GM11168 (cell line): ENCODE results near the gene IGFBP2.
"Not testable (repeated sequence)": the region's sequence is repeated elsewhere in the genome, so short reads cannot be mapped to it uniquely, and the experiment has no call there.

Experiments
- in situ Hi-C: fragments of 300-500 bp; cut with MboI; formaldehyde crosslinking; loops from one replicate; pipeline ENCODE4 v1.12.0; 2022; ENCODE audit warnings: low sequenced_read_pairs; ENCODE audit not compliant: unreplicated experiment

The IGFBP2 gene, protein sequence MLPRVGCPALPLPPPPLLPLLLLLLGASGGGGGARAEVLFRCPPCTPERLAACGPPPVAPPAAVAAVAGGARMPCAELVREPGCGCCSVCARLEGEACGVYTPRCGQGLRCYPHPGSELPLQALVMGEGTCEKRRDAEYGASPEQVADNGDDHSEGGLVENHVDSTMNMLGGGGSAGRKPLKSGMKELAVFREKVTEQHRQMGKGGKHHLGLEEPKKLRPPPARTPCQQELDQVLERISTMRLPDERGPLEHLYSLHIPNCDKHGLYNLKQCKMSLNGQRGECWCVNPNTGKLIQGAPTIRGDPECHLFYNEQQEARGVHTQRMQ

GRCh38 chr2:216632952-216633615, at the start of gene IGFBP2:
Gene IGFBP2, plus strand, starts transcription at chr2:216633420. Its CDS starts 104 bp downstream, at chr2:216633524.
- in situ Hi-C loops: no loop called here

GRCh38 chr2:216583606-216584005, 49.6 kb upstream of the IGFBP2 start:
- in situ Hi-C loops: no loop called here

DNA sequence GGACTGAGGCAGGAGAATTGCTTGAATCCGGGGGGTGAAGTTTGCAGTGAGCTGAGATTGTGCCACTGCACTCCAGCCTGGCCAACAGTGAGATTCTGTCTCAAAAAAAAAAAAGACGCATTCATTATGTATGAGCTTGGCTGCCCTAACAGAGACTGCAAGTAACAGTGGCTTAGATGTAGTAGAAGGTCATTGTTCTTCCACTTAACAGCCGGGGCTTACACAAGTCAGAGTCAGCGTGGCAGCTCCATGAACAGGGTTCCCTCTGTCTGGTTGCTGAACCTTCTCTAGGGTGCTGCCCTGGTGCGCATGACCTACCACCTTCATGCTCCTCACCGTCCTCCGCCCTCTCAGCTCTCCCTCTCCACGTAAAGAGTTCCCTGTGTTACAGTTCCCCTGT, 49.1 kb upstream of the IGFBP2 start:
- in situ Hi-C loops: no loop called here

GRCh38 chr2:216585441-216585840, 47.8 kb upstream of the IGFBP2 start:
- in situ Hi-C loops: no loop called here

DNA sequence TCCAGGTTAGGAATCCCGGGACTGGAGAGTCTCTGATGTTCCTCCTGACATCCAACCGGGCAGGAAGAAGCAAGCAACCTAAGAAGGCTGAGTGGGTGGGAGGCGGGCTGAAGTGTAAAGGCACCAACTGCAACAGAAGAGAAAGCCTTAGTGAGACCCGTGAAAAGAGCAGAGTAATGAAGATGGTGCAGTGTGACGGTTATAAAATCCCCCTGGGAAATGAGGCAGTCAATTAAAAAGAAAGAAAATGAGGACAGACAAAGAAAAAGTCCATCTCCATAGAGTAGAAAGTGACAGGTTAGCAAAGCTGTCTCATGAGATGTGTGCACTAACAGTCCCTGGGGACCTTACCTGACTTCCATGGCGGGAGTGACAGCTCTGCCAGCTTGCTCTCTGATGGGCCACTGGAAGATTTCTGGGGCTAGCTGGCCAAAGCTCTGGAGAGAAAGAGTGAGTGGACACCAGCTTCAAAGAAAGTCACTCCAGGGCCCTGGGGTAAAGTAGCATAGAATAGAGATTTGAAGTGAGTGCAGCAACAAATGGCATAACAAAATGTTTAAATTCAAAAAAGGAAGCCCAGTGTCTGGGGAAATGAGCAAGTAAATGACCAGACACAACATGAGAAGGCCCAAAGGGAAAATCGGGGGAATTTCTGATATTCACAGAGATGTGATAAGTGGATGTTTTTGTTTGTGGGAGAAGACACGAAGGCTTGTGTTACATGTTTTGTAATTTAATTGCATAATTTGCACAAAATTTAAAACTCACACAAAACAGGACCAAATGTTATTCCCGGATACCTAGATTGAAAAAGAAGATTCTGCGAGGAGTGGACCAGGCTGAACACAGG, 44.1 kb upstream of the IGFBP2 start:
- in situ Hi-C loops: no loop called here

- in situ Hi-C loops: no loop called here
These were observed 43.4 kb upstream of the IGFBP2 start for GRCh38 chr2:216589791-216590190.

DNA sequence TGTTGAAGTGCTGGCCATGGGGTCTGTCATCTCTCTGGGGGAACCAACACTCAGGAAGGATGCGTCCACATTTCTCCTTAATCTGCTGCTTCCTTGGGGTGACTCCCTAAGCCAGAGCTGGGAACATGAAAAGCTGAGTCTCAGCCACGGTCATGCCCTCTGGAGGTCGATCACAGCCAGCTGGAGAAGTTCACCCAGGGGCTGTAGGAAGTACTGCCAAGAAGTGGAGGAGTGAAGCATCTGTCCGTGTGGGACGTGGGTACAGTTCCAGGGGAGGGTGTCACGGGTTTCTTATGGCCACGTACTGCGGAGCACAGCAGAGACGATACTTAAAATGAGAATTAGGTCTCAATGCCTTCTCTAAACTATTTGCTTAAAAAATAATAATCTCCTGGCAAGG, 42.4 kb upstream of the IGFBP2 start:
- in situ Hi-C loops: no loop called here

GRCh38 chr2:216591480-216591879, 41.7 kb upstream of the IGFBP2 start:
- in situ Hi-C loops: no loop called here

GRCh38 chr2:216594081-216594480, 39.1 kb upstream of the IGFBP2 start:
- in situ Hi-C loops: no loop called here

GRCh38 chr2:216596236-216596979, 36.8 kb upstream of the IGFBP2 start:
- in situ Hi-C loops: no loop called here

GRCh38 chr2:216596980-216597509, 36.2 kb upstream of the IGFBP2 start:
- in situ Hi-C loops: no loop called here

GRCh38 chr2:216597825-216598224, 35.4 kb upstream of the IGFBP2 start:
- in situ Hi-C loops: not testable (repeated sequence)

DNA sequence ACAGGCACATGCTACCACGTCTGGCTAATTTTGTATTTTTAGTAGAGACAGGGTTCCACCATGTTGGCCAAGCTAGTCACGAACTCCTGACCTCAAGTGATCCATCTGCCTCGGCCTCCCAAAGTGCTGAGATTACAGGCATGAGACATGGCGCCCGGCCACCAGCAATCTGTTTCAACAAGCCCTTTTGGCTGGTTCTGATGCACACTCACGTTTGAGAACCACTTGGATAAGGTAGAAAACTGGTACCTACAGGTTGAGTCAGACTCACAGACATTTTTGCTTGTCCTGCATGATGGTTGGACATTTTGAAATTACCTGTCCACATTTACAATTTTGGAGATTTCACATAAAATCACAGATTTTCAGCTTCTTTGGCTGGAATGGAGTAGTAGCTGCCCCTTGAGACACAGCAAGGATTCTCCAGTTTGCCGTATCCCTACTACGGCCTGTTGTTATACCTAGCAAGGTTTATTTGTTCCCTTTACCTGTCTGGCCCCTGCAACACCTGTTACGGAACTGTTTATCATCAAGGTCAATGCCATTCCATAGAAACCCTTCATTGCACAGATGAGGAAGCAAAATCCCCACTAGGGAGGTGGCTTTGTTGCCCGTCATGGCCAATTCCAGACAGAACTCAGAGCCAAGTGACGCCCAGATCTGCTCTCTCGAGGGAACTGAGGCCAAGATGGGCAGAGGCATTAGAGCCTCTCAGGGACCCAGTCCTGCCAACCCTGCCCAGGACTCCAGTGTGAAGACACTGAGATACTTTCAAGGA, 31.4 kb upstream of the IGFBP2 start:
- in situ Hi-C loops: no loop called here

GRCh38 chr2:216603010-216603883, 30.0 kb upstream of the IGFBP2 start:
- in situ Hi-C loops: no loop called here

DNA sequence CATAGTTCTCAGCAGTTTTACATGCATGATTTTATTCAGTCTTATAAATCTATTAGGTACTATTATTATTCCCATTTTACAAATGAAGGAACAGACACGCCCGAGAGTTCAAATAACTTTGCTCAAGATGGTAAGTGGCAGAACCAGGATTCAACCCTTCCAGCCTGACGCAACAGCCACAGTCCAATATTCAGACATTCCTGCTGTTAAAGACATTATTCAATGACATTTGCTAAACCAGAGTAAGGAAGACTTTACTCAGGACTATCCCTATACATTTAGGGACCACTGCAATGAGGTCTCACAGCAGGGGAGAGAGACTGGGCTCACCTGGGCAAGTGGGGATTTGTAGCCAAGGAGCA, 29.4 kb upstream of the IGFBP2 start:
- in situ Hi-C loops: no loop called here

DNA sequence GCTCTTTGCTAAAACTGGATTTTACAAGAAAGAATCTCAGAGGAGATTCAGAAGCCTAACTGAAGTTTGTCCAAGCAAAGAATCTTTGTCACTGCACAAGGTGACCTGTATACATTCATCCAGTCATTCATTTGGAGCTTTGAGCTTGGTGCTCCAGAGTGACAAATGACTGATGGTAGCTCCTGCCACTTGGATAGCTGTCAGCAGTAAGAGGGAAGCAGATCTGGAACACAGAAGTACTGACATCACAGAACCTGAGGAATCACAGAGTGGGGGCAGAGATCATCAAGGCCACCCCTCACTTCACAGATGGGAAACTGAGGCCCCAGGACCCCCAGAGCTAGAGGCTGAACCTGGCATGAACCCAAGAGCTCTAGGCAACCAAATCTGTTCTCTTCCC, 28.8 kb upstream of the IGFBP2 start:
- in situ Hi-C loops: no loop called here

GRCh38 chr2:216606551-216607276, 26.5 kb upstream of the IGFBP2 start:
- in situ Hi-C loops: no loop called here

- in situ Hi-C loops: no loop called here
These were observed 26.0 kb upstream of the IGFBP2 start for GRCh38 chr2:216607277-216607560.
